B cell (primary cell): ENCODE data around the gene MYLK4. TPM values are rescaled to one million over a fixed set of nuclear protein-coding genes. Genes with fewer than 3 reads are reported as not detected.
A peak's percentile ranks its signal among the peaks of the same experiment; 100 is the strongest.

Source experiments
- ATAC-seq: fragments of 200-7000 bp; cut with Tn5 transposase; one replicate; pipeline ENCODE4 v1.10.0; 2021; ENCODE audit warnings: low read depth, mild to moderate bottlenecking, moderate number of reproducible peaks, moderate library complexity
- CTCF ChIA-PET: fragments of 350-600 bp; sonication (Branson Sonifier 250); formaldehyde crosslinking; loops from one replicate; lab custom pipeline; 2021; ENCODE audit warnings: antibody characterized with exemption, inconsistent platforms; lab: Charles Lee
- POLR2A ChIA-PET: fragments of 350-600 bp; sonication (Branson Sonifier 250); formaldehyde crosslinking; loops from one replicate; lab custom pipeline; 2021; ENCODE audit warnings: antibody characterized with exemption; lab: Charles Lee
- DNase-seq: peaks from one replicate; pipeline ENCODE4 v3.0.0; 2013
- H2AFZ ChIP-seq: 2 replicates; pipeline ENCODE4 v1.6.1; 2012; ENCODE audit warnings: mild to moderate bottlenecking, low read depth, low read length; ENCODE audit not compliant: insufficient read depth, poor library complexity, severe bottlenecking
- H3K27ac ChIP-seq, 2 donors: 1 replicate in 1 of 2; 2 replicates in 1 of 2; pipeline ENCODE4 v1.5.1; 2012 to 2013; ENCODE audit warnings: low read length in 2 of 2, mild to moderate bottlenecking in 2 of 2, moderate library complexity in 1 of 2
- H3K27me3 ChIP-seq, 4 experiments: fragments of 200-600 bp in 1 of 4; sonication (generic) in 1 of 4; replicated peaks in 1 of 4; 1 replicate in 2 of 4; 2 replicates in 2 of 4; pipeline versions ENCODE4 v1.6.1 to v1.7.0; 2013 to 2016; ENCODE audit warnings: low read length in 3 of 4, mild to moderate bottlenecking in 2 of 4, mixed read lengths in 1 of 4, moderate library complexity in 1 of 4; ENCODE audit not compliant: insufficient read depth in 4 of 4, control insufficient read depth in 3 of 4; ENCODE audit errors: control extremely low read depth in 1 of 4
- H3K36me3 ChIP-seq, 2 experiments: replicated peaks in 1 of 2; 1 replicate in 1 of 2; 2 replicates in 1 of 2; pipeline versions ENCODE4 v1.6.1 to v1.7.1; 2013; ENCODE audit warnings: low read length in 1 of 2; ENCODE audit not compliant: insufficient read depth in 2 of 2, control insufficient read depth in 1 of 2; ENCODE audit errors: control extremely low read depth in 1 of 2, extremely low read depth in 1 of 2
- H3K4me1 ChIP-seq, 2 donors: fragments of 200-600 bp in 1 of 2; sonication (generic) in 1 of 2; 1 replicate in 1 of 2; 2 replicates in 1 of 2; pipeline versions ENCODE4 v1.5.1 to v1.6.1; 2013 to 2017; ENCODE audit warnings: low read length in 2 of 2; ENCODE audit not compliant: control insufficient read depth in 2 of 2, insufficient read depth in 2 of 2
- H3K4me2 ChIP-seq: replicated peaks from 2 replicates; pipeline ENCODE3; 2012; ENCODE audit warnings: mild to moderate bottlenecking, low read depth, low read length; ENCODE audit not compliant: poor library complexity, severe bottlenecking
- H3K4me3 ChIP-seq, 5 experiments: fragments of 200-600 bp in 1 of 5; sonication (generic) in 1 of 5; 1 replicate in 3 of 5; 2 replicates in 2 of 5; pipeline versions ENCODE4 v1.5.1 to v1.7.0; 2011 to 2016; ENCODE audit warnings: low read length in 4 of 5, mild to moderate bottlenecking in 4 of 5, low read depth in 2 of 5, control low read depth in 1 of 5, moderate library complexity in 1 of 5; ENCODE audit not compliant: insufficient read depth in 1 of 5; ENCODE audit errors: control extremely low read depth in 1 of 5, extremely low read depth in 1 of 5
- H3K79me2 ChIP-seq: fragments of 200-600 bp; sonication (generic); one replicate; pipeline ENCODE4 v1.6.0; 2016; ENCODE audit warnings: low read length; ENCODE audit not compliant: control insufficient read depth, insufficient read depth
- H3K9ac ChIP-seq: fragments of 200-600 bp; sonication (generic); 2 replicates; pipeline ENCODE4 v1.6.1; 2017; ENCODE audit warnings: mild to moderate bottlenecking, low read length, moderate library complexity
- H3K9me3 ChIP-seq, 3 donors: one replicate each; pipeline versions ENCODE4 v1.6.1 to v1.7.1; 2013; ENCODE audit warnings: low read length in 2 of 3; ENCODE audit not compliant: control insufficient read depth in 2 of 3, insufficient read depth in 1 of 3; ENCODE audit errors: control extremely low read depth in 1 of 3
- H4K20me1 ChIP-seq: 2 replicates; pipeline ENCODE4 v1.6.0; 2012; ENCODE audit warnings: mild to moderate bottlenecking, low read length; ENCODE audit not compliant: insufficient read depth, control insufficient read depth, poor library complexity, severe bottlenecking
- H3K27ac Mint-ChIP-seq: one replicate; pipeline ENCODE4 v1.8.0; 2021; ENCODE audit warnings: mixed read lengths
- H3K27me3 Mint-ChIP-seq: one replicate; pipeline ENCODE4 v1.8.0; 2021; ENCODE audit warnings: mixed read lengths
- H3K4me1 Mint-ChIP-seq: one replicate; pipeline ENCODE4 v1.8.0; 2021; ENCODE audit warnings: mixed read lengths
- H3K4me3 Mint-ChIP-seq: one replicate; pipeline ENCODE4 v1.8.0; 2021; ENCODE audit warnings: mixed read lengths
- H3K9me3 Mint-ChIP-seq: one replicate; pipeline ENCODE4 v1.8.0; 2022; ENCODE audit warnings: mixed read lengths; ENCODE audit not compliant: insufficient read depth
- CTCF ChIP-seq: fragments of 200-600 bp; IDR thresholded peaks from one replicate; pipeline ENCODE4 v1.8.0; 2022; ENCODE audit warnings: antibody characterized with exemption, mild to moderate bottlenecking
- EZH2 ChIP-seq: IDR thresholded peaks from 2 replicates; pipeline ENCODE4 v1.6.1; 2012; ENCODE audit warnings: borderline replicate concordance, low read depth, mild to moderate bottlenecking, moderate library complexity, low read length; ENCODE audit not compliant: insufficient read depth, poor library complexity, severe bottlenecking
- WGBS: methylation state at CpG from one replicate; pipeline ENCODE4 v1.1.5; 2013; ENCODE audit warnings: missing lambda C conversion rate; ENCODE audit not compliant: insufficient coverage; 5-methylcytosine and 5-hydroxymethylcytosine counted together
- intact Hi-C: fragments of 100-400 bp; cut with micrococcal nuclease; formaldehyde crosslinking; loops from one replicate; pipeline ENCODE4 v1.10.0; 2022
- polyA plus RNA-seq: library from polyadenylated mRNA; depleted of rRNA; stranded (reverse); fragments of >200 nt; gene quantifications from 2 replicates; pipeline ENCODE4 v1.2.3, GENCODE V29; 2012
- total RNA-seq, 2 donors: library from RNA; stranded (reverse); fragments of 120-200 nt in 1 of 2; gene quantifications; 1 replicate in 1 of 2; 2 replicates in 1 of 2; pipeline versions ENCODE4 v1.2.3 to v1.2.4, GENCODE V29; 2013 to 2022

MYLK4 gene
- total and polyA plus RNA-seq, 2 donors (not counting 1 experiment from before 2014, with no cell fraction given) = 0.51 to 1.2 TPM

GRCh38 chr6:2719093-2719455 lies 31.6 kb downstream of the MYLK4 start:
- ATAC-seq = no peak

More at GRCh38 chr6:2719093-2719455, 31.6 kb downstream of the MYLK4 start:
- no peak overlapping the region for H3K27ac Mint-ChIP-seq
- peaks cover 8% of the 10 kb centered on the region for H3K9me3 Mint-ChIP-seq
- peaks cover 9% of the 10 kb centered on the region for H3K27me3 Mint-ChIP-seq
- Histone ChIP-seq H3K4me1 (no peaks in the 10 kb centered on the region), H3K9ac (no peak overlapping the region), H3K27ac (no peak overlapping the region), H3K36me3 (no peaks in the 10 kb centered on the region), H2AFZ (peak overlapping the region; percentile 2), H3K79me2 (no peaks in the 10 kb centered on the region), H4K20me1 (no peaks in the 10 kb centered on the region), H3K4me3 (no peak overlapping the region), H3K27me3 (no peaks in the 10 kb centered on the region), H3K9me3 (peaks cover 0 to 4% (median 0%) of the 10 kb centered on the region in 3 donors), H3K4me2 (no peak overlapping the region)
- ChIA-PET CTCF (interaction anchor here (1.2 kb wide), 1 partner anchor 31 kb away, joined by 4 read pairs; the partner anchor contains the start of gene MYLK4), POLR2A (no interaction called here)
- no CpG with 5 or more reads among the region's 2 CpGs for WGBS
- TF ChIP-seq CTCF = no peak
- no peak for TF ChIP-seq EZH2
- H3K4me3 Mint-ChIP-seq = no peak overlapping the region
- intact Hi-C loops = no loop called here
- DNase-seq = no peak
- H3K4me1 Mint-ChIP-seq = peaks cover 6% of the 10 kb centered on the region
